NT2/D1 (cell line): ENCODE results near the gene ADGRF1.

Experiments used
- SUZ12 ChIP-seq: IDR thresholded peaks from 2 replicates; pipeline ENCODE4 v1.6.1; 2011; ENCODE audit not compliant: insufficient read length, insufficient read depth; ENCODE audit errors: extremely low read depth
- ZNF274 ChIP-seq: IDR thresholded peaks from 2 replicates; pipeline ENCODE4 v1.6.1; 2011; ENCODE audit warnings: mild to moderate bottlenecking, low read depth, low read length

DNA sequence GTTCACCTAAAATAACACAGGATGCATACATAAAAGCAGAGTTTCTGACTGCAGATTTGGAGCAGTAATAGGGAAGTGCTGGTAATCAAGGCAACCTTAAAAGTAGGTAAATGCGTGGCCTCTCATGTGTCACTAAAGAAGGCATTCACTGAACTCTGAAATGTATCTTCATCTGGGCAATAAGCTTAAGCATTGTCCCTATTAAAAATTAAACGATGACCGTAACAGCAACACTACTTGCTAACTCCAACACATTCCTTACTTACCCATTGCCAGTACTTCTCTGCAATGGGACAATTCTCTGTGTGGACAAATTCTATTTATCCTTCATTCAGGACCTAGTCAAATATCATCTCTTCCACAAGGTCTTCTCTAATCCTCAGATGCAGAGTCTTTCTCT is 19.9 kb downstream of the ADGRF1 start:
- TF ChIP-seq SUZ12: no peak
- TF ChIP-seq ZNF274: no peak
